ENCODE measurements around the gene SYT4. TPM values are rescaled to one million over a fixed set of nuclear protein-coding genes. Genes with fewer than 3 reads are reported as not detected.
"Not testable (repeated sequence)": the region's sequence is repeated elsewhere in the genome, so short reads cannot be mapped to it uniquely, and the experiment has no call there.

SYT4 gene
- polyA plus RNA-seq, 1 of the 3 experiments (the other 2 are of a cell fraction): 0.44 TPM

DNA sequence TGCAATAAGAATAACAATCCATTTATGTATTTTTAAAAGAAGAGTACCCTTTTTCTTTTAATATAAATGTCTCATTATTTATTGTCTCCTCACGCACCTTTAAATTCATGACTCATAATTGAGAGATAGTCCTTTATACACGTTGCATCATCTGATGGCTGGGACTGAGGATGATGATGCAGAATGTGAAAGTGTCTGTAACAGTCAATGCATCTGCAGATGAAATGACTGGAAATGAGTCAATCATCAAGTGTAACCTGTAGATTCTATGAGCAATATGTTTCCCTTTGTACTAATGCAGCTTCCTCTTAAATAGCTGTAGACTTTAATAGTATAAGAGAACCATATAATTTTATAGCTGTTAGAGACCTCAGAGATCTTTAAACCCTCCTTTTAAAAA is 26.1 kb upstream of the SYT4 start (continued):
- TF ChIP-seq, protein P1, sequence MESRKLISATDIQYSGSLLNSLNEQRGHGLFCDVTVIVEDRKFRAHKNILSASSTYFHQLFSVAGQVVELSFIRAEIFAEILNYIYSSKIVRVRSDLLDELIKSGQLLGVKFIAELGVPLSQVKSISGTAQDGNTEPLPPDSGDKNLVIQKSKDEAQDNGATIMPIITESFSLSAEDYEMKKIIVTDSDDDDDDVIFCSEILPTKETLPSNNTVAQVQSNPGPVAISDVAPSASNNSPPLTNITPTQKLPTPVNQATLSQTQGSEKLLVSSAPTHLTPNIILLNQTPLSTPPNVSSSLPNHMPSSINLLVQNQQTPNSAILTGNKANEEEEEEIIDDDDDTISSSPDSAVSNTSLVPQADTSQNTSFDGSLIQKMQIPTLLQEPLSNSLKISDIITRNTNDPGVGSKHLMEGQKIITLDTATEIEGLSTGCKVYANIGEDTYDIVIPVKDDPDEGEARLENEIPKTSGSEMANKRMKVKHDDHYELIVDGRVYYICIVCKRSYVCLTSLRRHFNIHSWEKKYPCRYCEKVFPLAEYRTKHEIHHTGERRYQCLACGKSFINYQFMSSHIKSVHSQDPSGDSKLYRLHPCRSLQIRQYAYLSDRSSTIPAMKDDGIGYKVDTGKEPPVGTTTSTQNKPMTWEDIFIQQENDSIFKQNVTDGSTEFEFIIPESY (IDR thresholded peaks at IDR 0.05; ENCODE audit: borderline replicate concordance, low read depth): no peak
- TF ChIP-seq JUND (IDR thresholded peaks at IDR 0.05) (no peak), NRF1 (IDR thresholded peaks at IDR 0.05; ENCODE audit: low read depth, low read length) (no peak), SIN3A (IDR thresholded peaks at IDR 0.05; ENCODE audit: borderline replicate concordance, low read depth, low read length) (no peak), EP300 (IDR thresholded peaks at IDR 0.05; ENCODE audit: borderline replicate concordance in 1 of 2, low read depth in 1 of 2, low read length in 1 of 2) (no peak)

- H3K79me2 ChIP-seq (ENCODE audit: insufficient read depth); H3F3A ChIP-seq (replicated peaks; ENCODE audit: insufficient read depth); H3K9me3 ChIP-seq; CTCF ChIA-PET; H3K4me1 ChIP-seq (ENCODE audit: control insufficient read depth in 1 of 2, insufficient read depth in 2 of 2, low read depth in 1 of 2, low read length in 1 of 2); H3K9me2 ChIP-seq; H3K36me3 ChIP-seq (replicated peaks in 1 of 2; ENCODE audit: control insufficient read depth in 1 of 2, insufficient read depth in 2 of 2, low read length in 1 of 2); H3K4me3 ChIP-seq (ENCODE audit: low read depth in 2 of 2, low read length in 1 of 2); H3K27me3 ChIP-seq (ENCODE audit: insufficient read depth); H2AFZ ChIP-seq (ENCODE audit: low read depth); H3K9ac ChIP-seq; H3K4me2 ChIP-seq; H4K20me1 ChIP-seq (ENCODE audit: insufficient read depth); POLR2A ChIA-PET; H3K27ac ChIP-seq (ENCODE audit: low read depth in 2 of 2, low read length in 1 of 2); DNase-seq: not testable (repeated sequence)
- 51% methylated on average over 10 of the region's 11 CpGs for WGBS (ENCODE audit: low lambda C conversion rate)
These were observed 8.9 kb upstream of the SYT4 start for GRCh38 chr18:43286187-43286586.

GRCh38 chr18:43283299-43283698 is 6.0 kb upstream of the SYT4 start:
- no peaks in the 10 kb centered on the region for H4K20me1 ChIP-seq (ENCODE audit: insufficient read depth)
- H3F3A ChIP-seq (replicated peaks; ENCODE audit: insufficient read depth): no peaks in the 10 kb centered on the region
- H2AFZ ChIP-seq (ENCODE audit: low read depth): no peak overlapping the region
- POLR2A ChIA-PET: no interaction called here
- no peaks in the 10 kb centered on the region for H3K36me3 ChIP-seq (replicated peaks in 1 of 2; ENCODE audit: control insufficient read depth in 1 of 2, insufficient read depth in 2 of 2, low read length in 1 of 2)
- H3K9ac ChIP-seq: no peak overlapping the region
- H3K79me2 ChIP-seq (ENCODE audit: insufficient read depth): no peaks in the 10 kb centered on the region
- no peaks in the 10 kb centered on the region for H3K9me3 ChIP-seq
- no peak for DNase-seq
- 75% methylated on average over 16 of the region's 16 CpGs for WGBS (ENCODE audit: low lambda C conversion rate)
- H3K4me3 ChIP-seq (ENCODE audit: low read depth in 2 of 2, low read length in 1 of 2): no peak overlapping the region
- no peak overlapping the region for H3K27ac ChIP-seq (ENCODE audit: low read depth in 2 of 2, low read length in 1 of 2)
- H3K4me2 ChIP-seq: no peak overlapping the region
- CTCF ChIA-PET: interaction anchor here (0.9 to 1.5 kb wide), 2 partner anchors 111 to 1169 kb away, joined by 3 to 4 read pairs; no protein-coding TSS in a partner anchor
- H3K4me1 ChIP-seq (ENCODE audit: control insufficient read depth in 1 of 2, insufficient read depth in 2 of 2, low read depth in 1 of 2, low read length in 1 of 2): peaks cover 0 to 4% of the 10 kb centered on the region in 2 experiments; a peak in 2 of 4 replicates
- H3K9me2 ChIP-seq: no peaks in the 10 kb centered on the region
- no peaks in the 10 kb centered on the region for H3K27me3 ChIP-seq (ENCODE audit: insufficient read depth)
- TF ChIP-seq, protein P2, sequence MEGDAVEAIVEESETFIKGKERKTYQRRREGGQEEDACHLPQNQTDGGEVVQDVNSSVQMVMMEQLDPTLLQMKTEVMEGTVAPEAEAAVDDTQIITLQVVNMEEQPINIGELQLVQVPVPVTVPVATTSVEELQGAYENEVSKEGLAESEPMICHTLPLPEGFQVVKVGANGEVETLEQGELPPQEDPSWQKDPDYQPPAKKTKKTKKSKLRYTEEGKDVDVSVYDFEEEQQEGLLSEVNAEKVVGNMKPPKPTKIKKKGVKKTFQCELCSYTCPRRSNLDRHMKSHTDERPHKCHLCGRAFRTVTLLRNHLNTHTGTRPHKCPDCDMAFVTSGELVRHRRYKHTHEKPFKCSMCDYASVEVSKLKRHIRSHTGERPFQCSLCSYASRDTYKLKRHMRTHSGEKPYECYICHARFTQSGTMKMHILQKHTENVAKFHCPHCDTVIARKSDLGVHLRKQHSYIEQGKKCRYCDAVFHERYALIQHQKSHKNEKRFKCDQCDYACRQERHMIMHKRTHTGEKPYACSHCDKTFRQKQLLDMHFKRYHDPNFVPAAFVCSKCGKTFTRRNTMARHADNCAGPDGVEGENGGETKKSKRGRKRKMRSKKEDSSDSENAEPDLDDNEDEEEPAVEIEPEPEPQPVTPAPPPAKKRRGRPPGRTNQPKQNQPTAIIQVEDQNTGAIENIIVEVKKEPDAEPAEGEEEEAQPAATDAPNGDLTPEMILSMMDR (IDR thresholded peaks at IDR 0.05): no peak
- TF ChIP-seq MXI1 (IDR thresholded peaks at IDR 0.05; ENCODE audit: low read depth, low read length) (no peak), POLR2AphosphoS5 (IDR thresholded peaks at IDR 0.05; ENCODE audit: low read depth, low read length) (no peak), GABPA (IDR thresholded peaks at IDR 0.05; ENCODE audit: low read depth) (no peak), YY1 (IDR thresholded peaks at IDR 0.05; ENCODE audit: low read depth) (no peak), EZH2phosphoT487 (IDR thresholded peaks at IDR 0.05; ENCODE audit: borderline replicate concordance, low read depth) (no peak), FOSL2 (IDR thresholded peaks at IDR 0.05; ENCODE audit: borderline replicate concordance, low read depth) (no peak), RFX5 (IDR thresholded peaks at IDR 0.05; ENCODE audit: low read length) (no peak), SIN3A (IDR thresholded peaks at IDR 0.05; ENCODE audit: borderline replicate concordance, low read depth, low read length) (no peak), USF2 (IDR thresholded peaks at IDR 0.05; ENCODE audit: borderline replicate concordance, low read depth, low read length) (no peak), TCF12 (IDR thresholded peaks at IDR 0.05) (no peak), FOXM1 (IDR thresholded peaks at IDR 0.05; ENCODE audit: low read depth) (no peak), RCOR1 (IDR thresholded peaks at IDR 0.05; ENCODE audit: low read length) (no peak), MEF2A (IDR thresholded peaks at IDR 0.05; ENCODE audit: borderline replicate concordance, low read depth) (no peak)
- TF ChIP-seq, protein P1 (IDR thresholded peaks at IDR 0.05; ENCODE audit: borderline replicate concordance, low read depth): no peak
- TF ChIP-seq, protein P3, sequence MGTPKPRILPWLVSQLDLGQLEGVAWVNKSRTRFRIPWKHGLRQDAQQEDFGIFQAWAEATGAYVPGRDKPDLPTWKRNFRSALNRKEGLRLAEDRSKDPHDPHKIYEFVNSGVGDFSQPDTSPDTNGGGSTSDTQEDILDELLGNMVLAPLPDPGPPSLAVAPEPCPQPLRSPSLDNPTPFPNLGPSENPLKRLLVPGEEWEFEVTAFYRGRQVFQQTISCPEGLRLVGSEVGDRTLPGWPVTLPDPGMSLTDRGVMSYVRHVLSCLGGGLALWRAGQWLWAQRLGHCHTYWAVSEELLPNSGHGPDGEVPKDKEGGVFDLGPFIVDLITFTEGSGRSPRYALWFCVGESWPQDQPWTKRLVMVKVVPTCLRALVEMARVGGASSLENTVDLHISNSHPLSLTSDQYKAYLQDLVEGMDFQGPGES (IDR thresholded peaks at IDR 0.05; ENCODE audit: low read depth, low read length): no peak

Data from SK-N-SH (cell line).